GM23338 (cell line): ENCODE measurements around the gene PTPRQ. TPM values are rescaled to one million over a fixed set of nuclear protein-coding genes. Genes with fewer than 3 reads are reported as not detected.

Experiments used
- ATAC-seq: fragments of 200-7000 bp; cut with Tn5 transposase; 3 replicates; pipeline ENCODE4 v1.9.1; 2020
- DNase-seq: peaks from one replicate; pipeline ENCODE4 v3.0.0-alpha.2; 2015; ENCODE audit warnings: low spot score
- H2AFZ ChIP-seq: fragments of 200-600 bp; sonication (generic); 2 replicates; pipeline ENCODE4 v1.8.0; 2016; ENCODE audit warnings: antibody characterized with exemption, mild to moderate bottlenecking, moderate library complexity
- H3F3A ChIP-seq: fragments of 200-600 bp; sonication (generic); replicated peaks from 2 replicates; pipeline ENCODE4 v1.8.0; 2017; ENCODE audit warnings: antibody characterized with exemption, mixed run types, low read depth
- H3K27ac ChIP-seq: fragments of 200-600 bp; sonication (generic); 2 replicates; pipeline ENCODE4 v1.6.1; 2016; ENCODE audit warnings: low read depth
- H3K27me3 ChIP-seq: fragments of 200-600 bp; sonication (generic); 2 replicates; pipeline ENCODE4 v1.8.0; 2016; ENCODE audit warnings: mild to moderate bottlenecking, mixed run types, moderate library complexity; ENCODE audit not compliant: insufficient read depth
- H3K36me3 ChIP-seq: fragments of 200-600 bp; sonication (generic); 2 replicates; pipeline ENCODE4 v1.8.0; 2016; ENCODE audit warnings: mild to moderate bottlenecking; ENCODE audit not compliant: insufficient read depth
- H3K4me1 ChIP-seq: fragments of 200-600 bp; sonication (generic); 2 replicates; pipeline ENCODE4 v1.8.0; 2016; ENCODE audit warnings: mild to moderate bottlenecking, moderate library complexity; ENCODE audit not compliant: insufficient read depth
- H3K4me2 ChIP-seq: fragments of 200-600 bp; sonication (generic); 2 replicates; pipeline ENCODE4 v1.7.1; 2017; ENCODE audit warnings: mixed run types
- H3K4me3 ChIP-seq: fragments of 200-600 bp; sonication (generic); 2 replicates; pipeline ENCODE4 v1.6.1; 2016; ENCODE audit warnings: mixed run types
- H3K79me2 ChIP-seq: fragments of 200-600 bp; sonication (generic); replicated peaks from 2 replicates; pipeline ENCODE4 v1.8.0; 2017; ENCODE audit warnings: mild to moderate bottlenecking; ENCODE audit not compliant: insufficient read depth
- H3K9me2 ChIP-seq: fragments of 200-600 bp; sonication (generic); 2 replicates; pipeline ENCODE4 v1.8.0; 2017; ENCODE audit not compliant: insufficient read depth
- H4K20me1 ChIP-seq: fragments of 200-600 bp; sonication (generic); replicated peaks from 2 replicates; pipeline ENCODE4 v1.8.0; 2017; ENCODE audit warnings: mild to moderate bottlenecking; ENCODE audit not compliant: insufficient read depth
- H3K27ac Mint-ChIP-seq: 2 replicates; pipeline ENCODE4 v1.8.0; 2020; ENCODE audit warnings: inconsistent platforms, mild to moderate bottlenecking, moderate library complexity, mixed read lengths
- H3K27me3 Mint-ChIP-seq: 3 replicates; pipeline ENCODE4 v1.8.0; 2022; ENCODE audit warnings: low read depth, mild to moderate bottlenecking, moderate library complexity, mixed read lengths, inconsistent platforms; ENCODE audit not compliant: insufficient read depth, poor library complexity
- H3K36me3 Mint-ChIP-seq: 3 replicates; pipeline ENCODE4 v1.8.0; 2021; ENCODE audit warnings: low read depth, mild to moderate bottlenecking, inconsistent platforms, moderate library complexity, mixed read lengths
- H3K4me1 Mint-ChIP-seq: 3 replicates; pipeline ENCODE4 v1.8.0; 2020; ENCODE audit warnings: mild to moderate bottlenecking, inconsistent platforms, mixed read lengths
- H3K4me3 Mint-ChIP-seq: 3 replicates; pipeline ENCODE4 v1.8.0; 2021; ENCODE audit warnings: moderate library complexity, mild to moderate bottlenecking, inconsistent platforms, mixed read lengths
- H3K9me3 Mint-ChIP-seq: 3 replicates; pipeline ENCODE4 v1.8.0; 2020; ENCODE audit warnings: moderate library complexity, mild to moderate bottlenecking, inconsistent platforms, mixed read lengths
- CREB1 ChIP-seq: fragments of 250-450 bp; sonication (Bioruptor Pico); IDR thresholded peaks from 2 replicates; pipeline ENCODE4 v1.5.0; 2020; ENCODE audit warnings: low read depth, mild to moderate bottlenecking, moderate library complexity
- EZH2phosphoT487 ChIP-seq: fragments of 200-600 bp; sonication (generic); IDR thresholded peaks from one replicate; pipeline ENCODE4 v1.8.1; 2018; ENCODE audit warnings: antibody characterized with exemption; ENCODE audit not compliant: unreplicated experiment
- JUNB ChIP-seq: IDR thresholded peaks from one replicate; pipeline ENCODE4 v1.6.1; 2016; ENCODE audit warnings: antibody characterized with exemption; ENCODE audit not compliant: unreplicated experiment
- NANOG ChIP-seq: IDR thresholded peaks from 2 replicates; pipeline ENCODE4 v1.6.1; 2016; ENCODE audit warnings: antibody characterized with exemption, borderline replicate concordance
- STAT1 ChIP-seq: IDR thresholded peaks from one replicate; pipeline ENCODE4 v1.6.1; 2016; ENCODE audit warnings: antibody characterized with exemption; ENCODE audit not compliant: unreplicated experiment
- ZNF114 ChIP-seq: fragments of 250-450 bp; sonication (Bioruptor Pico); IDR thresholded peaks from 2 replicates; pipeline ENCODE4 v1.5.0; 2020; ENCODE audit warnings: mild to moderate bottlenecking, moderate library complexity
- ZNF462 ChIP-seq: fragments of 250-450 bp; sonication (Bioruptor Pico); IDR thresholded peaks from 2 replicates; pipeline ENCODE4 v1.5.0; 2020; ENCODE audit warnings: mild to moderate bottlenecking, moderate library complexity
- polyA plus RNA-seq: library from polyadenylated mRNA; unstranded; fragments of >200 nt; fragmentation: Nextera tagmentation; extraction: Ambion mirVana; gene quantifications from 2 replicates; pipeline ENCODE4 v1.2.1, GENCODE V29; 2016
- total RNA-seq: library from RNA; depleted of rRNA; stranded (reverse); fragments of >200 nt; shearing (Covaris generic); gene quantifications from 2 replicates; pipeline ENCODE4 v1.2.3, GENCODE V29; 2014
- TF ChIP-seq, protein P1 (sequence below), 2 experiments: fragments of 200-600 bp in 1 of 2; sonication (generic) in 1 of 2; conservative IDR thresholded peaks; 2 replicates each; pipeline versions ENCODE4 v1.5.1 to v1.6.1; 2016 to 2017; ENCODE audit warnings: antibody characterized with exemption in 2 of 2, low read depth in 2 of 2, mild to moderate bottlenecking in 2 of 2, moderate library complexity in 1 of 2
- TF ChIP-seq, protein P2 (sequence below): IDR thresholded peaks from one replicate; pipeline ENCODE4 v1.6.1; 2018; ENCODE audit warnings: antibody characterized with exemption; ENCODE audit not compliant: unreplicated experiment

The PTPRQ gene
- total and polyA plus RNA-seq, 2 experiments from 2014 or later = not detected

DNA sequence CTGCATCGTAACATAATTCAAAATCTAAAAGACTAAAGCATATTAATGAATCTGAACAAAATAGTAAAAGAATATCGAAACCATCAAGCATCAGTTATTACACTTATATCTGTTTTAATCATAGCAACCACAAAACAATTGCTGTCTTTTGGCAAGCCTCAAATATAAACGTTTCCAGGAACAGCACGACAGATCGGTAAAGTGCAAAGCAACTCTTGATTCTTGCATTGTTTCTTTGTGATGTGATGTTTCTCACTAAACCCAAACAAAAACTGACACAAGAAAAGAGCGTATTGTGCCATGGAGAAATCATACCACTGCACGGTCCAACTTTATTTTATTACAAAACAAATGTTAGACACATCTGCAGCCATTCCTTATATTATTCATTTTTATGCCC lies 254.2 kb downstream of the PTPRQ start:
- Histone ChIP-seq H3K79me2 (no peaks in the 10 kb centered on the region), H3F3A (no peaks in the 10 kb centered on the region), H3K27me3 (peaks cover 15% of the 10 kb centered on the region), H3K4me1 (peaks cover 5% of the 10 kb centered on the region; the same call in 1 of the 2 replicates), H3K27ac (no peak overlapping the region), H3K4me2 (no peak overlapping the region), H3K36me3 (no peaks in the 10 kb centered on the region), H4K20me1 (no peaks in the 10 kb centered on the region), H3K9me2 (no peaks in the 10 kb centered on the region), H3K4me3 (no peak overlapping the region), H2AFZ (no peak overlapping the region)
- H3K27ac Mint-ChIP-seq = no peak overlapping the region
- H3K4me3 Mint-ChIP-seq = no peak overlapping the region
- no peak for TF ChIP-seq NANOG
- TF ChIP-seq, protein P1, sequence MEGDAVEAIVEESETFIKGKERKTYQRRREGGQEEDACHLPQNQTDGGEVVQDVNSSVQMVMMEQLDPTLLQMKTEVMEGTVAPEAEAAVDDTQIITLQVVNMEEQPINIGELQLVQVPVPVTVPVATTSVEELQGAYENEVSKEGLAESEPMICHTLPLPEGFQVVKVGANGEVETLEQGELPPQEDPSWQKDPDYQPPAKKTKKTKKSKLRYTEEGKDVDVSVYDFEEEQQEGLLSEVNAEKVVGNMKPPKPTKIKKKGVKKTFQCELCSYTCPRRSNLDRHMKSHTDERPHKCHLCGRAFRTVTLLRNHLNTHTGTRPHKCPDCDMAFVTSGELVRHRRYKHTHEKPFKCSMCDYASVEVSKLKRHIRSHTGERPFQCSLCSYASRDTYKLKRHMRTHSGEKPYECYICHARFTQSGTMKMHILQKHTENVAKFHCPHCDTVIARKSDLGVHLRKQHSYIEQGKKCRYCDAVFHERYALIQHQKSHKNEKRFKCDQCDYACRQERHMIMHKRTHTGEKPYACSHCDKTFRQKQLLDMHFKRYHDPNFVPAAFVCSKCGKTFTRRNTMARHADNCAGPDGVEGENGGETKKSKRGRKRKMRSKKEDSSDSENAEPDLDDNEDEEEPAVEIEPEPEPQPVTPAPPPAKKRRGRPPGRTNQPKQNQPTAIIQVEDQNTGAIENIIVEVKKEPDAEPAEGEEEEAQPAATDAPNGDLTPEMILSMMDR (conservative IDR thresholded peaks at IDR 0.05; ENCODE audit: low read depth in 2 of 2) = no peak
- TF ChIP-seq CREB1 = no peak
- TF ChIP-seq STAT1 = no peak
- no peak for TF ChIP-seq ZNF114 (CRISPR knock-in tag)
- TF ChIP-seq, protein P2, sequence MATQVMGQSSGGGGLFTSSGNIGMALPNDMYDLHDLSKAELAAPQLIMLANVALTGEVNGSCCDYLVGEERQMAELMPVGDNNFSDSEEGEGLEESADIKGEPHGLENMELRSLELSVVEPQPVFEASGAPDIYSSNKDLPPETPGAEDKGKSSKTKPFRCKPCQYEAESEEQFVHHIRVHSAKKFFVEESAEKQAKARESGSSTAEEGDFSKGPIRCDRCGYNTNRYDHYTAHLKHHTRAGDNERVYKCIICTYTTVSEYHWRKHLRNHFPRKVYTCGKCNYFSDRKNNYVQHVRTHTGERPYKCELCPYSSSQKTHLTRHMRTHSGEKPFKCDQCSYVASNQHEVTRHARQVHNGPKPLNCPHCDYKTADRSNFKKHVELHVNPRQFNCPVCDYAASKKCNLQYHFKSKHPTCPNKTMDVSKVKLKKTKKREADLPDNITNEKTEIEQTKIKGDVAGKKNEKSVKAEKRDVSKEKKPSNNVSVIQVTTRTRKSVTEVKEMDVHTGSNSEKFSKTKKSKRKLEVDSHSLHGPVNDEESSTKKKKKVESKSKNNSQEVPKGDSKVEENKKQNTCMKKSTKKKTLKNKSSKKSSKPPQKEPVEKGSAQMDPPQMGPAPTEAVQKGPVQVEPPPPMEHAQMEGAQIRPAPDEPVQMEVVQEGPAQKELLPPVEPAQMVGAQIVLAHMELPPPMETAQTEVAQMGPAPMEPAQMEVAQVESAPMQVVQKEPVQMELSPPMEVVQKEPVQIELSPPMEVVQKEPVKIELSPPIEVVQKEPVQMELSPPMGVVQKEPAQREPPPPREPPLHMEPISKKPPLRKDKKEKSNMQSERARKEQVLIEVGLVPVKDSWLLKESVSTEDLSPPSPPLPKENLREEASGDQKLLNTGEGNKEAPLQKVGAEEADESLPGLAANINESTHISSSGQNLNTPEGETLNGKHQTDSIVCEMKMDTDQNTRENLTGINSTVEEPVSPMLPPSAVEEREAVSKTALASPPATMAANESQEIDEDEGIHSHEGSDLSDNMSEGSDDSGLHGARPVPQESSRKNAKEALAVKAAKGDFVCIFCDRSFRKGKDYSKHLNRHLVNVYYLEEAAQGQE = no peak
- no peak for TF ChIP-seq ZNF462 (CRISPR knock-in tag)
- TF ChIP-seq JUNB = no peak
- no peak for TF ChIP-seq EZH2phosphoT487
- no peak for ATAC-seq
- DNase-seq = no peak
- peaks cover 16% of the 10 kb centered on the region for H3K4me1 Mint-ChIP-seq
- no peaks in the 10 kb centered on the region for H3K27me3 Mint-ChIP-seq
- H3K9me3 Mint-ChIP-seq = no peaks in the 10 kb centered on the region
- H3K36me3 Mint-ChIP-seq = no peaks in the 10 kb centered on the region
